Parathyroid adenoma (tissue), 2 donors: ENCODE data around the gene PRKCE.

Experiments used
- H2AFZ ChIP-seq: fragments of 300-600 bp; sonication (generic); one replicate; pipeline ENCODE4 v1.7.0; 2017; ENCODE audit warnings: antibody characterized with exemption, mild to moderate bottlenecking
- H3K27ac ChIP-seq: fragments of 300-600 bp; sonication (generic); one replicate; pipeline ENCODE4 v1.7.0; 2017
- H3K27me3 ChIP-seq: fragments of 300-600 bp; sonication (generic); one replicate; pipeline ENCODE4 v1.7.0; 2017; ENCODE audit warnings: low read length; ENCODE audit not compliant: control insufficient read depth, insufficient read depth
- H3K36me3 ChIP-seq: fragments of 300-600 bp; sonication (generic); one replicate; pipeline ENCODE4 v1.7.0; 2017; ENCODE audit warnings: low read length; ENCODE audit not compliant: control insufficient read depth, insufficient read depth
- H3K4me1 ChIP-seq: fragments of 300-600 bp; sonication (generic); one replicate; pipeline ENCODE4 v1.7.0; 2017; ENCODE audit warnings: control low read depth
- H3K4me2 ChIP-seq: fragments of 300-600 bp; sonication (generic); one replicate; pipeline ENCODE4 v1.7.0; 2017; ENCODE audit warnings: low read length
- H3K4me3 ChIP-seq: fragments of 300-600 bp; sonication (generic); one replicate; pipeline ENCODE4 v1.7.0; 2017; ENCODE audit warnings: low read depth, low read length
- H3K79me2 ChIP-seq: fragments of 300-600 bp; sonication (generic); one replicate; pipeline ENCODE4 v1.7.0; 2017; ENCODE audit warnings: control low read depth
- H3K9ac ChIP-seq: fragments of 300-600 bp; sonication (generic); one replicate; pipeline ENCODE4 v1.7.0; 2017; ENCODE audit warnings: mild to moderate bottlenecking
- H3K9me3 ChIP-seq: fragments of 300-600 bp; sonication (generic); one replicate; pipeline ENCODE4 v1.7.0; 2017; ENCODE audit warnings: low read length; ENCODE audit not compliant: control insufficient read depth
- TF ChIP-seq, protein P1 (sequence below): fragments of 300-600 bp; sonication (generic); IDR thresholded peaks from one replicate; pipeline ENCODE4 v1.7.0; 2017; ENCODE audit warnings: antibody characterized with exemption, mild to moderate bottlenecking
- donor health status: primary hyperparathyroidism.

The PRKCE gene

GRCh38 chr2:46236006-46236875 lies 584.8 kb downstream of the PRKCE start:
- Histone ChIP-seq H2AFZ (no peak overlapping the region), H3K9me3 (no peaks in the 10 kb centered on the region), H3K9ac (no peak overlapping the region), H3K4me3 (no peak overlapping the region), H3K36me3 (no peaks in the 10 kb centered on the region), H3K27ac (no peak overlapping the region), H3K4me1 (no peaks in the 10 kb centered on the region), H3K4me2 (no peak overlapping the region), H3K79me2 (no peaks in the 10 kb centered on the region), H3K27me3 (no peaks in the 10 kb centered on the region)
- TF ChIP-seq, protein P1, sequence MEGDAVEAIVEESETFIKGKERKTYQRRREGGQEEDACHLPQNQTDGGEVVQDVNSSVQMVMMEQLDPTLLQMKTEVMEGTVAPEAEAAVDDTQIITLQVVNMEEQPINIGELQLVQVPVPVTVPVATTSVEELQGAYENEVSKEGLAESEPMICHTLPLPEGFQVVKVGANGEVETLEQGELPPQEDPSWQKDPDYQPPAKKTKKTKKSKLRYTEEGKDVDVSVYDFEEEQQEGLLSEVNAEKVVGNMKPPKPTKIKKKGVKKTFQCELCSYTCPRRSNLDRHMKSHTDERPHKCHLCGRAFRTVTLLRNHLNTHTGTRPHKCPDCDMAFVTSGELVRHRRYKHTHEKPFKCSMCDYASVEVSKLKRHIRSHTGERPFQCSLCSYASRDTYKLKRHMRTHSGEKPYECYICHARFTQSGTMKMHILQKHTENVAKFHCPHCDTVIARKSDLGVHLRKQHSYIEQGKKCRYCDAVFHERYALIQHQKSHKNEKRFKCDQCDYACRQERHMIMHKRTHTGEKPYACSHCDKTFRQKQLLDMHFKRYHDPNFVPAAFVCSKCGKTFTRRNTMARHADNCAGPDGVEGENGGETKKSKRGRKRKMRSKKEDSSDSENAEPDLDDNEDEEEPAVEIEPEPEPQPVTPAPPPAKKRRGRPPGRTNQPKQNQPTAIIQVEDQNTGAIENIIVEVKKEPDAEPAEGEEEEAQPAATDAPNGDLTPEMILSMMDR, result no peak

GRCh38 chr2:46236876-46237859 lies 585.7 kb downstream of the PRKCE start:
- Histone ChIP-seq H3K79me2 (no peaks in the 10 kb centered on the region), H3K36me3 (no peaks in the 10 kb centered on the region)
- TF ChIP-seq, protein P1, result no peak

More at GRCh38 chr2:46236876-46237859, 585.7 kb downstream of the PRKCE start:
- H3K4me1 ChIP-seq, result no peaks in the 10 kb centered on the region
- H3K27me3 ChIP-seq, result no peaks in the 10 kb centered on the region
- no peak overlapping the region for H3K9ac ChIP-seq
- no peak overlapping the region for H2AFZ ChIP-seq
- no peak overlapping the region for H3K27ac ChIP-seq
- no peaks in the 10 kb centered on the region for H3K9me3 ChIP-seq
- no peak overlapping the region for H3K4me3 ChIP-seq
- H3K4me2 ChIP-seq, result no peak overlapping the region
